Breast epithelium (tissue), 4 donors: ENCODE data around the gene TBC1D7. TPM values are rescaled to one million over a fixed set of nuclear protein-coding genes. Genes with fewer than 3 reads are reported as not detected.

ENCODE experiments used
- DNase-seq, 2 donors: peaks; one replicate each; pipeline ENCODE4 v3.0.0-alpha.2; 2019; ENCODE audit warnings: low spot score in 2 of 2
- H3K27ac ChIP-seq, 2 donors: fragments of 200-600 bp; sonication (generic) in 1 of 2; one replicate each; pipeline ENCODE4 v1.5.1; 2016 to 2019; ENCODE audit warnings: mild to moderate bottlenecking in 1 of 2
- H3K27me3 ChIP-seq, 2 donors: fragments of 200-600 bp; sonication (generic) in 1 of 2; one replicate each; pipeline versions ENCODE4 v1.5.1 to v1.6.0; 2017 to 2019; ENCODE audit warnings: control low read depth in 1 of 2, mild to moderate bottlenecking in 1 of 2
- H3K36me3 ChIP-seq: fragments of 200-600 bp; one replicate; pipeline ENCODE4 v1.5.1; 2019
- H3K4me1 ChIP-seq, 2 donors: fragments of 200-600 bp; sonication (generic); one replicate each; pipeline ENCODE4 v1.5.1; 2016 to 2019; ENCODE audit warnings: control low read depth in 1 of 2
- H3K4me3 ChIP-seq, 3 donors: fragments of 200-600 bp; sonication (generic); 1 replicate in 2 of 3; 2 replicates in 1 of 3; pipeline ENCODE4 v1.5.1; 2016 to 2019; ENCODE audit warnings: mild to moderate bottlenecking in 3 of 3, moderate library complexity in 2 of 3
- H3K9me3 ChIP-seq, 2 donors: fragments of 200-600 bp; sonication (generic) in 1 of 2; one replicate each; pipeline ENCODE4 v1.5.1; 2016 to 2019; ENCODE audit warnings: control low read depth in 1 of 2
- CTCF ChIP-seq, 3 donors: fragments of 450-650 bp; IDR thresholded peaks; one replicate each; pipeline ENCODE4 v1.5.1; 2016 to 2017; ENCODE audit warnings: antibody characterized with exemption in 3 of 3, mild to moderate bottlenecking in 3 of 3, moderate library complexity in 3 of 3
- POLR2A ChIP-seq: fragments of 450-650 bp; IDR thresholded peaks from one replicate; pipeline ENCODE4 v1.6.1; 2016; ENCODE audit warnings: antibody characterized with exemption, mild to moderate bottlenecking, moderate library complexity
- POLR2AphosphoS5 ChIP-seq, 3 donors: sonication (generic); formaldehyde crosslinking; IDR thresholded peaks; one replicate each; pipeline ENCODE4 v1.6.1; 2017; ENCODE audit warnings: antibody characterized with exemption in 3 of 3
- intact Hi-C: fragments of 100-400 bp; cut with DNase I; formaldehyde crosslinking; loops from one replicate; pipeline ENCODE4 v1.15.1; 2023; ENCODE audit warnings: low total_unique reads
- total RNA-seq, 3 donors: library from RNA; depleted of rRNA; stranded (reverse); fragments of >200 nt; gene quantifications; one replicate each; pipeline ENCODE4 v1.1.0, GENCODE V29; 2016

The TBC1D7 gene
- total RNA-seq, 3 donors from 2014 or later: 8.6 to 10.6 (median 9.8) TPM

GRCh38 chr6:13318821-13319220 lies 9.5 kb downstream of the TBC1D7 start:
- DNase-seq: no peak
- no peaks in the 10 kb centered on the region for H3K4me1 ChIP-seq
- TF ChIP-seq POLR2A: no peak
- TF ChIP-seq POLR2AphosphoS5 (IDR thresholded peaks at IDR 0.05): no peak
- TF ChIP-seq CTCF (IDR thresholded peaks at IDR 0.05): no peak
- no peak overlapping the region for H3K27ac ChIP-seq
- no peaks in the 10 kb centered on the region for H3K9me3 ChIP-seq
- no peak overlapping the region for H3K4me3 ChIP-seq
- H3K36me3 ChIP-seq: no peaks in the 10 kb centered on the region
- intact Hi-C loops: no loop called here
- no peaks in the 10 kb centered on the region for H3K27me3 ChIP-seq

GRCh38 chr6:13315896-13316295 lies 12.4 kb downstream of the TBC1D7 start:
- Histone ChIP-seq H3K4me1 (no peaks in the 10 kb centered on the region), H3K36me3 (no peaks in the 10 kb centered on the region), H3K9me3 (no peaks in the 10 kb centered on the region), H3K27me3 (no peaks in the 10 kb centered on the region), H3K4me3 (no peak overlapping the region), H3K27ac (no peak overlapping the region)
- TF ChIP-seq POLR2AphosphoS5 (IDR thresholded peaks at IDR 0.05): no peak
- no peak for TF ChIP-seq POLR2A
- no peak for TF ChIP-seq CTCF (IDR thresholded peaks at IDR 0.05)
- DNase-seq: no peak
- intact Hi-C loops: no loop called here

- Histone ChIP-seq H3K9me3 (no peaks in the 10 kb centered on the region), H3K4me1 (no peaks in the 10 kb centered on the region), H3K4me3 (no peak overlapping the region), H3K36me3 (no peaks in the 10 kb centered on the region), H3K27ac (no peak overlapping the region), H3K27me3 (no peaks in the 10 kb centered on the region)
- DNase-seq: no peak
- intact Hi-C loops: no loop called here
- TF ChIP-seq POLR2AphosphoS5 (IDR thresholded peaks at IDR 0.05) (no peak), POLR2A (no peak), CTCF (IDR thresholded peaks at IDR 0.05) (no peak)
Measured at GRCh38 chr6:13314806-13315205, 13.5 kb downstream of the TBC1D7 start.

- intact Hi-C loops: no loop called here
- Histone ChIP-seq H3K9me3 (no peaks in the 10 kb centered on the region), H3K27me3 (no peaks in the 10 kb centered on the region), H3K36me3 (no peaks in the 10 kb centered on the region), H3K27ac (no peak overlapping the region), H3K4me1 (no peaks in the 10 kb centered on the region), H3K4me3 (no peak overlapping the region)
- no peak for DNase-seq
- TF ChIP-seq CTCF (IDR thresholded peaks at IDR 0.05): no peak
- no peak for TF ChIP-seq POLR2A
- TF ChIP-seq POLR2AphosphoS5 (IDR thresholded peaks at IDR 0.05): no peak
Measured at GRCh38 chr6:13311155-13311554, 17.2 kb downstream of the TBC1D7 start.

GRCh38 chr6:13308332-13308731 lies 20.0 kb downstream of the TBC1D7 start:
- Histone ChIP-seq H3K27ac (no peak overlapping the region), H3K4me3 (no peak overlapping the region), H3K27me3 (no peaks in the 10 kb centered on the region), H3K4me1 (no peaks in the 10 kb centered on the region), H3K9me3 (no peaks in the 10 kb centered on the region), H3K36me3 (no peaks in the 10 kb centered on the region)
- intact Hi-C loops: no loop called here
- TF ChIP-seq POLR2AphosphoS5 (IDR thresholded peaks at IDR 0.05) (no peak), POLR2A (no peak), CTCF (IDR thresholded peaks at IDR 0.05) (no peak)
- DNase-seq: no peak
